HG03457 (cell line): ENCODE measurements around the gene FURIN.
A peak's percentile ranks its signal among the peaks of the same experiment; 100 is the strongest.
"Not testable (repeated sequence)": the region's sequence is repeated elsewhere in the genome, so short reads cannot be mapped to it uniquely, and the experiment has no call there.

Experiments used
- ATAC-seq: cut with Tn5 transposase; IDR thresholded peaks from one replicate; pipeline ENCODE4 v1.9.1; 2021; ENCODE audit warnings: moderate number of reproducible peaks; ENCODE audit not compliant: unreplicated experiment

FURIN gene

DNA sequence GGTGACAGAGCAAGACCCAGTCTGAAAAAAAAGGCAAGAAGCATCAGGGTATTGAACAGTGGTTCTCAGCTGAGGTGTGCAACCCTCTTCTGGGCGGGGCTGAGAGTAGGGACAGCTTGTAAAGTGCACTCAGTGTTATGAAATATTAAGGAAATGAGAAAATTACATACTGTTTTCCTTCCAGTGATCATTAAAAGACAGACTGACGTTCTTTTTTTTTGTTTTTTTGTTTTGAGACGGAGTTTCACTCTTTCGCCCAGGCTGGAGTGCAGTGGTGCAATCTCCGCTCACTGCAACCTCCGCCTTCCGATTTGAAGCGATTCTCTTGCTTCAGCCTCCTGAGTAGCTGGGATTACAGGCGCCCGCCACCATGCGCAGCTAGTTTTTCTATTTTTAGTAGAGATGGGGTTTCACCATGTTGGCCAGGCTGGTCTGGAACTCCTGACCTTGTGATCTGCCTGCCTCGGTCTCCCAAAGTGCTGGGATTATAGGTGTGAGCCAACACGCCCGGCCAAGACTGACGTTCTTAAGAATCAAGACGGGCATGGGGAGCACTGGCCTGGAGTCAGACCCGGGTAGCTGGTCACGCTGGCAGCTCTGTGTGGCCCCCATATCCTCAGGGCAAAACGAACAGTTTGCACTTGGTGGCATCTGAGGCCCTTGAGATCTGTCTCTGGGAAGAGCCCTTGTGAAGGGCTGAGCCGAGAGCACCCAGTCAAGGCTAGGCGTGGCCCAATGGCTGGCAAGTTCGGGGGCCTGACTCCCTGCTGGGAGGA lies 46.1 kb downstream of the FURIN start:
- ATAC-seq: no peak

DNA sequence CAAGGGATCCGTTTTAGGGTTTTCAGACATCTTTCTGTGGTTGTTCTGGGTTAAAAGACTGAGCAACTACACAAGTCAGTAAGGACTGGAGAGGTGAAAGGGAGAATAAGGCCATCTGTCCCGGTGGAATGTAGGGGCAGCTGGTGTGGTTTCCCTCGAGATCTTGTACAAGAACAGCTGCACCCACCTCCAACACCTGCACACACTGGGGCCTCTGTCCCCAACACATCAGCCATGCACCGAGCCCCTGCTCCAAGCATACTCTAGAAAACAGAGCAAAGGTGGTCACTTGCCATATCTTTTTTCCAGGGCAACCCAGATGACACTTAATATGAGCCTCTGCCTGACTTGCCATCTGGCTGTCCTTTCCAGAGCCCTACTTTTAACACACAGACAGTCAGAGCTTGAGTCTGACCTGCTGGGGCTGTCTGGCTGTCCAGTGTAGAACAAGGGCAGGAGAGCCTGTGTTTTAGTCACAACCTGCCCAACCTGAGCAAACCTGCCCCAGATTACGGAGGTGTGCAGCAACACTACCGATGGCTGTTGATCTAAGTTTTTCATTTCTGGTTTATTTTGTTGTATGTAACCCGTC lies 46.9 kb downstream of the FURIN start:
- ATAC-seq: no peak

DNA sequence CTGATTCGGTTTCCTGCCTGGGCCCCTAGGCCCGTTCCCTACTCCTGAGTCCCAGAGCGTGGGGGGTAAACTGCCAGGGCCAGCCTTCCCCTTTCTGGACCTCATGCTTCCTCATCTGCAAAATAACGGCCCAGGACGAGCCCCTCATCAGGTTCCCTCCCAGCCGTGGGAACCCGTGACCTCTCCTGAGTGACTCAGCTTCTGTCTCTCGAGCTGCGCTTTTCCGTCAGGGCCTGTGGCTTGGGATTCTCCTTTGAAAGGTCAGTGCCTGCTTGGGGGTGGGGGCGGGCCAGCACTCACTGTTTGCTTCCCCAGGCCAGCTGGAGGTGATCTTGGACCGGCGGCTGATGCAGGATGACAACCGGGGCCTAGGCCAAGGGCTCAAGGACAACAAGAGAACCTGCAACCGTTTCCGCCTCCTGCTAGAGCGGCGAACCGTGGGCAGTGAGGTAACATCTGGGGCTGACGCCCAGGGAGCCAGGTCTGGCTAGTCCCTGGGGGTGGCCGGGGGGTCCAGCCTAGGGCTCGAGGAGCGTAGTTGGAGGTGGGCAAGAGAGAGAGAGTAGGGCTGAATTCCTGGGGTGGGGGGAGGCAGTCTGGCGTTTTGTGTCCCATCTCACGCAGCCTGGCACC lies 47.5 kb downstream of the FURIN start:
- no peak for ATAC-seq

DNA sequence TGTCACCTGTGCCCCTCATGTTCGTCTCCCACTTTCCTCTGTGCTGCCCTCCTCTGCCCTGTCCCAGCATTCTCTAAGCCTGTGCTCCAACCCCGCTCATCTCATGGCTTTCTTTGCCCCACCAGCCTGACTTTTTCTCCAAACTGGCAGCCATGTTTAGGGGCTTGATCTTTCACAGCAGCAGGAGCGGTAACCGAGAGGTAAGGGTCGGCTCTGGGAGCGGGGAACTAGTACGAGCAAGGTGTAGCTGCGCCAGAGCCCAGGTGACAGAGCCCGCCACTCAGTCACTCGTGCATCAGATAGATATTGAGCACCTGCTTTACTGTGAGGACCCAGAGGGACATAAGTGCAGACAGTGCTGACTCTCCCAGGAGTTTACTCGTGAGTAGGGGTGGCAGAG lies 48.1 kb downstream of the FURIN start:
- ATAC-seq: no peak

DNA sequence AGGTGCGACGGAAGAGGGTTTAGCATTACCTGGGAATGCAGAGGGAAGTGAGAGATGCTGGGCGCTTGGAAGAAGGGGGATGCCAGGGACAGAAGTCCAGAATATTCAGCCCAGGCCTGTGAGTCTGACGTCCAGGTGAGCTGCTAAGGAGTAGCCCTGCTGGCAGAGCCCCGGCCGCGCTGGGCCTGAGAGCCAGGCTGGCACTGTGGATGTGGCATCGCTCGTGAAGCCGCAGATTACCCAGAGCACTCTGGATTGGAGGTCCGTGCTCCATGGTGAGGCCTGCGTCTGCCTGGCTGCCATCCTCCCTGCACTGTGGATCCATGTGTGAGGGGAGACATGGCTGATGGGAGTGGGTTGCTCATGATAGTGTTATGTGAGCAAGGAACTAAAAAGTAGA lies 49.2 kb downstream of the FURIN start:
- ATAC-seq: no peak

DNA sequence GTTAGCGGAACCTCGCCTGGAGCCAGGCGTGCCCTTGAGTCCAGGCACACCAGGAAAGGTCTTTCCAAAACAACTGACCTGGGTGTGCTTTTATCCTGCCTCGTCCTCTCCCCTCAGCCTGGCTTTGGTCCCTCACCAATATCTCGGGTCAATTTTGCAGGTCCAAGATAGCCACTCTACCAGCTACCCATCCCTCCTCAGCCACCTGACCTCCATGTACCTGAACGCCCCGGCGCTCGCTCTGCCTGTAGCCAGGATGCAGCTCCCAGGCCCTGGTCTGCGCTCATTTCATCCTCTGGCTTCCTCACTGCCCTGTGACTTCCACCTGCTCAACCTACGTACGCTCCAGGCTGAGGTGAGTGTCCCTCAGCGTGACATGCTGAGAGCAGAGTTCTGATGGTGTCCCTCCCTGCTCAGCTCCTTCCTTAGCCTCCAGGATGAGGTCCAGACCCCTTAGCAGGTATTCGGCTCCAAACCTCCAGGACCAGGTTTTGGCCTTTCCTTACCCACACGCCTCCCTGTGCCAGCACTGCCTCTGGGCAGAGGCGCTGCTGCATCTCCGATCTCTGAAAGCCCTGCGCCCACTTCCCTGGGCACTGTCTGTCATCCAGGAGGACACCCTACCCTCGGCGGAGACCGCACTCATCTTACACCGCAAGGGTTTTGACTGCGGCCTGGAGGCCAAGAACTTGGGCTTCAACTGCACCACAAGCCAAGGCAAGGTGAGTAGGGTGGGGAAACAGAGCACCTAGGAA lies 49.8 kb downstream of the FURIN start:
- no peak for ATAC-seq

DNA sequence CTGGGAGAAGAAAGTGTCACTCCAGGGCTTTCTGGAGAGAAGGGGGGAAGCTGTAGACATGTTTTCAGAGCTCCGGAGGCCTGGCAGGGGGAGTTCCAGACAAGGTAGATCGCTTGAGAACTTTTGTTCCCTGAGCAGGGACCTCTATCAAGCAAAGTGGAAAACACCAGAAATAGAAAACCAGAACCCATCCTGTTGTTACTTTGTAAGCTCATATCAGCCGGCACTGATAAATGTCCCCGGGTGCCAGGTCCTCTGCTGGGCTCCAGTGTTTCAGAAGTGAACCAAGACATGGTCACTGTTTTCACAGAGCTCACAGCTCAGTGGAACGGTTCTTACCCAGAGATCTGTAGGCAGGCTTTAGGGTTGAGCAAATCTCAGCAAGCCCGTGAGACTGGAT lies 50.4 kb downstream of the FURIN start:
- no peak for ATAC-seq

DNA sequence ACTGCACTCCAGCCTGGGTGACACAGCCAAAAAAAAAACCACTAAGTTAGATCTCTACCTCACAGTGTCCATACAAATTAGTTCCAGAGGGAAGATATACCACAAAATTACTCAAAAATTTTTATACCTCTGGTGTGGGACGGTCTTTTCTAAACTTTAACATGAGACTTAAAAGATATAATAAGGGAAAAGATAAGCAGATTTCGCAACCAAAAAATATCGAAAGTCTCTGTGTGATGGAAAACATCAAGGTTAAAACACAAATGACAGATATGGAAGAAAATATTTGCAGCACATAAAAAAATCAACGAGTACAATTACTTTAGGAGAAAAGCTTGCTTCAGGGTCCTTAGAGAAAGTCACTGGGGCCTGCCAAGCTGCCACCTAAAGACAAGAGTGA lies 53.5 kb downstream of the FURIN start:
- ATAC-seq: no peak

DNA sequence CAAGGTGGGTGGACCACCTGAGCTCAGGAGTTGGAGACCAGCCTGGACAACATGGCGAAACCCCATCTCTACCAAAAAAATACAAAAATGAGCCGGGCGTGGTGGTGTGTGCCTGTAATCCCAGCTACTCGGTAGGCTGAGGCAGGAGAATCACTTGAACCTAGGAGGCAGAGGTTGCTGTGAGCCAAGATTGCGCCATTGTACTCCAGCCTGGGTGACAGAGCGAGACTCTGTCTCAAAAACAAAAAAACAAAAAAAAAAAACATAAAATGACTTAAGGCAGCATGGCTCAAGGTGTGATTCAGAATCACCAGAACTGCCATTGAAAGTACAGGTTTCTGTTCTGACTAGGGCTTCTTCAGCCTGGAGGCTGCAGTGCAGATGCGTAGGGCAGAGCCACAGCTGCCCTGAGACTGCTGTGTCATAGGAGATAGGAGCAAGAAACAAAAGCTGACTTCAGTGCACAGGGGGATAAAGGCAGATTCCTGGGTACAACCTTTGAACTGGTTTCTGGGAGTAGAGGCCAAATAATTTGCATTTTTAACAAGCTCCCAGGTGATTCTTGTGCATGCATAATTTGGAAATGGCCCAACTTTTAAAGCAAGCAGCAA lies 54.4 kb downstream of the FURIN start:
- not testable (repeated sequence) for ATAC-seq

DNA sequence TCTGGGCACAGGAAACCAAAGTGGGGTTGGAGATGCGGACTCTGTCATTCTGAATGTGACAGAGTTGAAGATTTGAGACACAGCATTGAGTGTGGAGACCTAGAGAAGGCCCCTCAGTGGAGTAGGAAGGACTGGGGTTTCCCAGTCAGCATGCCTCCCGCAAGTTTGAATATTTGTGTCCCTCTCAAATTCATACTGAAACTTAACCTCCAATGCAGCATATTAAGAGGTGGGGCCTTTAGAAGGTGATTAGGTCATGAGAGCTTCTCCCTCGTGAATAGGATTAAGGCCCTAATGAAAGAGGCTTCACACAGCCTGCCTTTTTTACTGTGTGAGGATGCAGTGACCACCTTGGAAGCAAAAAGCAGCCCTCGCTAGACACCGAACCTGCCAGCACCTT lies 56.0 kb downstream of the FURIN start:
- ATAC-seq: peak; percentile 67

DNA sequence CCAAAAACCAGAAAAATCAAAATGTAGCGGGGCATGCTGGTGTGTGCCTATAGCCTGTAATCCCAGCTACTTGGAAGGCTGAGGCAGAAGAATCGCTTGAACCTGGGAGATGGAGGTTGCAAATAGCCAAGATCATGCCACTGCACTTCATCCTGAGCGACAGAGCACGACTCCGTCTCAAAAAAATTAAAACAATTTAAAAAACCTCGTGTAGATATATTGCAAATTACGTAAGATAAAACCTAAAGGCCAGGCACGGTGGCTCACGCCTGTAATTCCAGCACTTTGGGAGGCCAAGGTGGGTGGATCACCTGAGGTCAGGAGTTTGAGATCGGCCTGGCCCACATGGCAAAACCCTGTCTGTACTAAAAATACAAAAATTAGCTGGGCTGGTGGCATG lies 58.4 kb downstream of the FURIN start:
- not testable (repeated sequence) for ATAC-seq

DNA sequence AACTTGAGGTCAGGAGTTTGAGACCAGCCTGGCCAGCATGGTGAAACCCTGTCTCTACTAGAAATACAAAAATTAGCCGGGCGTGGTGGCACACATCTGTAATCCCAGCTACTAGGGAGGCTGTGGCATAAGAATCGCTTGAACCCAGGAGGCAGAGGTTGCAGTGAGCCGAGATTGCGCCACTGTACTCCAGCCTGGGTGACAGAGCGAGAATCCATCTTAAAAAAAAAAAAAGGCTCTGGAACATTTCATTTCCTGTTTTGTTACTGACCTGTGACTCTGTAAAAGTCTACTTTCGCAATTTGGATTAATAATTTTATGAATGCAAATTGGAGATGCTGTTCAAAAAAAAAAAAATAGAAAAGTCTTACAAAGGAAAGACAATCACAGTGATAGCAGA lies 59.7 kb downstream of the FURIN start:
- ATAC-seq: not testable (repeated sequence)

DNA sequence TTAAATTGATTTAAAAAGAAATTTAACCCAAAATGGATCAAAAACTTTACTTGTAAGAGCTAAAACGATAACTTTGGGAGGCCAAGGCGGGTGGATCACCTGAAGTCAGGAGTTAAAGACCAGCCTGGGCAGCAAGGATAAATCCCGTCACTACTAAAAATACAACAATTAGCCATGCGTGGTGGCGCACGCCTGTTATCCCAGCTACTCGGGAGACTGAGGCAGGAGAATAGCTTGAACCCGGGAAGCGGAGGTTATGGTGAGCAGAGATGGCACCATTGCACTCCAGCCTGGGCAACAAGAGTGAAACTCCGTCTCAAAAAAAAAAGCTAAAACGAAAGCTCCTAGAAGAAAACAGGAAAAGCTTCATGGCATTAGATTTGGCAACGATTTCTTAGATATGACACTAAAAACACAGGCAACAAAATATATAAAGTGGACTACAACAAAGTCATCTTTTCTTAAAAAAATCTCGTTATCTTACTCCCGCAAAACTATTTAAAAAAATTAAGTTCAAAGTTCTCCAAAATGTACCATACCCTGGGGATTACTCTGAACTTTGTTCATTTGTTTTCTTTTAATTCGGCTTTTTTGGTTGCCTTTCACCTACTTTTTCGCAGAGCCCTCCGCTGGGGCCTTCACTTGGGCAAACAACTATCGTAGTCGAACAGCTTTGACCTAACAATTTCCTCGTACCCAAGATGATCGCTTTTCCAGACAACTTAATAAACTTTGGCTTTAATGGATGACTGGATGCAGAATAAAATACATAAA lies 61.0 kb downstream of the FURIN start:
- no peak for ATAC-seq

DNA sequence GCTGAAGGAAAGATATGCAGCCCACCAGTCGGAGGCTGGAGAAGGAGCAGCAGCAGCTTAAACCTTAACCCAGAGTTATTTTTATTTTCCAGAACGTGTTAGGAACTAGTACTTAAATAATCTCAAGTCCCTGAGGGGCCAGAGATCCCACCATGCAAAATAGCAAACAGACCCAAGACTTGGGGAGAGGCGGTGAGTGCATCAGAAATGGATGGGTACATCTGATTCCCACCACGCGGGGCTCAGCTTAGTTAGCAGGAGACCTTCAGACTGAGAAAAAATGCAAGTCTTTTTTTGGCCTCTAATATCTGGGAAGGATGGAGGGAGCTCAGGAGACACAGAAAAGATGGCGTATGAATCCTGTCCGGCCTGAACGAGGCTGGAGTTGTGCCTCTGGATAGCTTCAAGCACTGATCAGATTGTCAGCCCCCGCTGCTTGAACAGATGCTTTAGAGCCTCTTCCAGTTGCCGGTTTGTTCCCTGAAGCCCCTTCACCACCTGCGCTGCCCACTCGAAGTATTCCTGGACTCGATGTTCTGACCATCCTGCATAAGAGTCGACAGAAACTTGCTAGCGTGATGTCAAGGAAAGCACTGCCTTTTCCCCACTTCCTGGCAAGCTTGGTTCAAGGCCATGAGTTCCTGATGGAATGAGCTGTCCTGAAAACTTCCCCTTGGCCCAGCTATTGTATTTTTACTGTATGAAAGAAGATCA lies 62.6 kb downstream of the FURIN start:
- no peak for ATAC-seq

DNA sequence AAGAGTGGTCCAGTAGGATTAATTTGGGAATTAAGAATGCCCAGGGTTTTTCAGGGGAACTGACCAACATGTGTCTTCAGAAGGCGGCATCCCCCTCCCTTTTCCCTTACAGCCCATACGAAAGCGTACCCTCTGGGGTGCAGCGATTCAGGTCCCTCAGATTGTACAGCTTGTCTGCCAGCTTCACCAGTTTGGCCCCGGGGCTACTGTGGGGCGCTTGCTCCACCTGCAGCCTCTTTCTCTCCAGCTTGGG lies 63.1 kb downstream of the FURIN start:
- ATAC-seq: no peak

DNA sequence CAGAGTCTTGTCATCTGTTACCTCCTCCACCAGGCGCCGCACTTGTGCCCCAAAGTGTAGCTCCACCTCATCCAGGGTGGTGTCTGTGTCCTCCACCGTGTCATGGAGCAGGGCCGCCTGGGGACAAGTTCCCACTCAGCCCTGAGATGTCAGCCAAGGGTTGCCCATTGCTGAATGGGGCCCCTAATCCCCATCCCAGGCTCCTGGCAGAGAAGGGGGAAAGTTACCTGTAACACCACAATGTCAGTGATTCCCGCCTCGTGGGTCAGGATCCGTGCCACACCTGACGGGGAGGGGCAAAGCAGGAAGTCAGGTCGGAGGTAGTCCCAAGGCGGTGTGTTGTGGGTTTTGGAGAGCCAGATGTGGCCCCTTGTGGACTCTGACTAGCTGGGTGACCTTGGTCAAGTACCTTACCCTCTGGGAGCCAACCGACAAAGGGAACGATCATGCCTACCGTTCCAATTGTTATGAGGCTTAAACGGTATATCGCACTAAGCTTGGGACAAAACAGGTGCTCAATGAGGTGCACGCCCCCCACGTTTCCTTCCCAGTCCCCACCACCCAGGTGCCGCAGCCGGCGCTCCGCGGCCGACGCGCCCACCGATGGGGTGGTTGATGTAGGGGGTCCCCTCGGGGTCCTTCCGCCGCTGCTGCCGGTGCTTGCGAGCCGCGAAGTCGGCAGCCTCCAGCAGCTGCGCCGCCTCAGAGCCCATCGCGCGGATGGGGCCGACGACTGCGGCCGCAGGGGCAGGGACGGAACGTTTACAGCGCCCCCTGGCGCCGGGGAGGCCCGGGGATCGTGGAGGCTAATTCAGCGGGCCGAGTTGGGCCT lies 63.7 kb downstream of the FURIN start, which contains the start of gene HDDC3:
TSS of gene HDDC3 (minus strand) at position 722 of the 832 bp plus-strand sequence. CDS start at position 713, 9 bp downstream.
- ATAC-seq: peak; percentile 38

DNA sequence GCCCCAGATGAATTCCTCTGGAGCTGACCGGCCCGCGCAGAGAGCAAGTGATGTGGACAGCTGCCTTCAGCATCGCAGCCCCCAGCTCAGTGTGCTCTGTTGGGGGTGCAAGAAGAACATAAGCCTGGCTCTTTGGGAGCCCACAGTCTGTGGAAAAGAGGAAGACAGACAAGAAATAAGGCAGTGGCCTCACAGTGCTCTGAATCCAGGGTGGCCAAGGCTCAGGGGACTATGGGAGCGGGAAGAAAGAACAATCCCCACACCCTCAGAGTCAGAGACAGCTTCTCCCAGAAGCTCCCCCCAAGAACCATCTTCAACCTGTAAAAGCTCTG lies 64.2 kb downstream of the FURIN start:
- no peak for ATAC-seq
